ENCODE results near the gene SEC14L3.
A peak's percentile ranks its signal among the peaks of the same experiment; 100 is the strongest.

The SEC14L3 gene

GRCh38 chr22:30495041-30495784 lies 23.4 kb upstream of the SEC14L3 start:
- no peaks in the 10 kb centered on the region for H3K36me3 ChIP-seq (ENCODE audit: control insufficient read depth, insufficient read depth, low read length)
- H2BK5ac ChIP-seq (ENCODE audit: low read length), result no peak overlapping the region
- no peaks in the 10 kb centered on the region for H3K27me3 ChIP-seq (ENCODE audit: insufficient read depth, low read length, poor library complexity)
- H3K9ac ChIP-seq (ENCODE audit: low read length), result no peak overlapping the region
- no peaks in the 10 kb centered on the region for H3K4me1 ChIP-seq (ENCODE audit: control insufficient read depth, low read depth, low read length)
- DNase-seq, result no peak
- H4K8ac ChIP-seq (ENCODE audit: low read depth, low read length), result no peak overlapping the region
- H3K4me3 ChIP-seq (ENCODE audit: low read length), result no peak overlapping the region
- H2BK15ac ChIP-seq (replicated peaks; ENCODE audit: low read depth), result no peak overlapping the region
- no peak overlapping the region for H3K56ac ChIP-seq (ENCODE audit: low read length)
- no peak overlapping the region for H3K27ac ChIP-seq (ENCODE audit: low read depth, low read length)
- H3K79me1 ChIP-seq (ENCODE audit: low read length), result no peaks in the 10 kb centered on the region
- WGBS (ENCODE audit: extremely low coverage, insufficient coverage, low lambda C conversion rate), result no CpG with 5 or more reads among the region's 14 CpGs
- no peak overlapping the region for H3K4me2 ChIP-seq (ENCODE audit: low read length)
- H3K79me2 ChIP-seq (ENCODE audit: control insufficient read depth, insufficient read depth, low read length), result no peaks in the 10 kb centered on the region
- no peak overlapping the region for H3K23ac ChIP-seq (ENCODE audit: low read length)
- H3K4ac ChIP-seq (ENCODE audit: low read depth, low read length), result no peak overlapping the region
- no peak overlapping the region for H4K5ac ChIP-seq (ENCODE audit: low read length)
- H2BK120ac ChIP-seq (ENCODE audit: low read depth, low read length), result no peak overlapping the region
- H3K18ac ChIP-seq (ENCODE audit: low read length), result no peak overlapping the region
- H2AK5ac ChIP-seq (ENCODE audit: low read length), result no peak overlapping the region

DNA sequence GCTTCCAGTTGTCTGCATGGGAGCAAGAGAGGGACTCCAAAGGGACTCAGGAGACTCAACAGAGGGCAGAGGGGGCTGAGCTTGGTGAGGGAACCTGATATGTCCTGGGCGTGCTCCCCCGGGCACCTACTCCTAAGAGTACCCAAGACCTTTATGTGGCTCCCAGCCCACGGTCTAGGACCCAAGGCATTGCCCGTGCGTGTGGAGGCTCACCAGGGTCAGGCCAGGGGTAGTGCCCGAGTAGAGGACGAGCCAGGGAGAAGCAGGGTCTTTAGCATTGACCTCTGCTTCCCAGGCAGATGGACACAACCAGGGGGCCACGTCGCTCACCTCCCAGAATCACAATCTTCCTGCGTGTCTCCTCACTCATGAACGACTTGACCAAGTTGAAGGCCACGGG lies 20.3 kb upstream of the SEC14L3 start:
- Histone ChIP-seq H3K4me2 (ENCODE audit: low read length) (no peak overlapping the region), H2AK5ac (ENCODE audit: low read length) (no peak overlapping the region), H2BK120ac (ENCODE audit: low read depth, low read length) (no peak overlapping the region), H2BK5ac (ENCODE audit: low read length) (no peak overlapping the region), H3K79me2 (ENCODE audit: control insufficient read depth, insufficient read depth, low read length) (no peaks in the 10 kb centered on the region), H4K8ac (ENCODE audit: low read depth, low read length) (no peak overlapping the region), H3K23ac (ENCODE audit: low read length) (no peak overlapping the region), H3K4ac (ENCODE audit: low read depth, low read length) (no peak overlapping the region), H3K79me1 (ENCODE audit: low read length) (no peaks in the 10 kb centered on the region), H3K4me1 (ENCODE audit: control insufficient read depth, low read depth, low read length) (no peaks in the 10 kb centered on the region), H4K5ac (ENCODE audit: low read length) (no peak overlapping the region), H3K4me3 (ENCODE audit: low read length) (no peak overlapping the region), H3K18ac (ENCODE audit: low read length) (no peak overlapping the region), H3K27ac (ENCODE audit: low read depth, low read length) (no peak overlapping the region), H3K27me3 (ENCODE audit: insufficient read depth, low read length, poor library complexity) (no peaks in the 10 kb centered on the region), H3K9ac (ENCODE audit: low read length) (no peak overlapping the region), H3K36me3 (ENCODE audit: control insufficient read depth, insufficient read depth, low read length) (no peaks in the 10 kb centered on the region), H3K56ac (ENCODE audit: low read length) (no peak overlapping the region), H2BK15ac (replicated peaks; ENCODE audit: low read depth) (no peak overlapping the region)
- WGBS (ENCODE audit: extremely low coverage, insufficient coverage, low lambda C conversion rate), result no CpG with 5 or more reads among the region's 12 CpGs
- DNase-seq, result no peak

- no peak overlapping the region for H3K18ac ChIP-seq (ENCODE audit: low read length)
- no peaks in the 10 kb centered on the region for H3K79me2 ChIP-seq (ENCODE audit: control insufficient read depth, insufficient read depth, low read length)
- no peak overlapping the region for H3K27ac ChIP-seq (ENCODE audit: low read depth, low read length)
- H2BK15ac ChIP-seq (replicated peaks; ENCODE audit: low read depth), result no peak overlapping the region
- no peak overlapping the region for H3K9ac ChIP-seq (ENCODE audit: low read length)
- H4K8ac ChIP-seq (ENCODE audit: low read depth, low read length), result no peak overlapping the region
- H3K27me3 ChIP-seq (ENCODE audit: insufficient read depth, low read length, poor library complexity), result no peaks in the 10 kb centered on the region
- no peak overlapping the region for H3K4me2 ChIP-seq (ENCODE audit: low read length)
- no peak overlapping the region for H3K4ac ChIP-seq (ENCODE audit: low read depth, low read length)
- no peak overlapping the region for H3K4me3 ChIP-seq (ENCODE audit: low read length)
- H2AK5ac ChIP-seq (ENCODE audit: low read length), result no peak overlapping the region
- no peak for DNase-seq
- no peaks in the 10 kb centered on the region for H3K36me3 ChIP-seq (ENCODE audit: control insufficient read depth, insufficient read depth, low read length)
- H3K23ac ChIP-seq (ENCODE audit: low read length), result no peak overlapping the region
- no CpG with 5 or more reads among the region's 7 CpGs for WGBS (ENCODE audit: extremely low coverage, insufficient coverage, low lambda C conversion rate)
- H4K5ac ChIP-seq (ENCODE audit: low read length), result no peak overlapping the region
- H2BK120ac ChIP-seq (ENCODE audit: low read depth, low read length), result no peak overlapping the region
- no peak overlapping the region for H2BK5ac ChIP-seq (ENCODE audit: low read length)
- no peaks in the 10 kb centered on the region for H3K4me1 ChIP-seq (ENCODE audit: control insufficient read depth, low read depth, low read length)
- H3K56ac ChIP-seq (ENCODE audit: low read length), result no peak overlapping the region
- no peaks in the 10 kb centered on the region for H3K79me1 ChIP-seq (ENCODE audit: low read length)
These were observed 19.6 kb upstream of the SEC14L3 start for GRCh38 chr22:30491381-30491780.

DNA sequence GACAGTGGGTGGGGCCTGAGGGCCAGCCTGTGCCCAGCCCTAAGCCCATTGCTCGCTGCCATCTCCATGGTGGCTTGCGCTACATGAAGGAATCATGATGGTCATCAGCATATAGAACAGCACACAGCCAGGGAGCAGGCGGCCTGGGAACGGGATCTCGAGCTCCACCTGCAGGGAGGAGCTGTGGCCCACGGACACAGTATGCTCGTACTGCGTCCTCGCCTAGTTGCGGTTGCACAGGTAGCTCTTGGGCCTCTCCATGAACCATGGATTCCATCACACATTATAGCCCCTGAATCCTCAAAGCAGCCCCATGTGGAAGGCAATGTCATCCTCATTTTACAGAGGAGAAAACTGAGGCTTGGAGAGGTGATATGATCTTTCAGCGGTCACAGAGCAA lies 18.6 kb upstream of the SEC14L3 start:
- Histone ChIP-seq H3K36me3 (ENCODE audit: control insufficient read depth, insufficient read depth, low read length) (no peaks in the 10 kb centered on the region), H3K79me1 (ENCODE audit: low read length) (no peaks in the 10 kb centered on the region), H3K4me3 (ENCODE audit: low read length) (no peak overlapping the region), H2BK15ac (replicated peaks; ENCODE audit: low read depth) (no peak overlapping the region), H2AK5ac (ENCODE audit: low read length) (no peak overlapping the region), H2BK5ac (ENCODE audit: low read length) (no peak overlapping the region), H3K4me1 (ENCODE audit: control insufficient read depth, low read depth, low read length) (no peaks in the 10 kb centered on the region), H3K4ac (ENCODE audit: low read depth, low read length) (no peak overlapping the region), H3K79me2 (ENCODE audit: control insufficient read depth, insufficient read depth, low read length) (no peaks in the 10 kb centered on the region), H4K5ac (ENCODE audit: low read length) (no peak overlapping the region), H3K18ac (ENCODE audit: low read length) (no peak overlapping the region), H3K9ac (ENCODE audit: low read length) (no peak overlapping the region), H2BK120ac (ENCODE audit: low read depth, low read length) (no peak overlapping the region), H4K8ac (ENCODE audit: low read depth, low read length) (no peak overlapping the region), H3K27me3 (ENCODE audit: insufficient read depth, low read length, poor library complexity) (no peaks in the 10 kb centered on the region), H3K4me2 (ENCODE audit: low read length) (no peak overlapping the region), H3K56ac (ENCODE audit: low read length) (no peak overlapping the region), H3K27ac (ENCODE audit: low read depth, low read length) (no peak overlapping the region), H3K23ac (ENCODE audit: low read length) (no peak overlapping the region)
- no CpG with 5 or more reads among the region's 11 CpGs for WGBS (ENCODE audit: extremely low coverage, insufficient coverage, low lambda C conversion rate)
- DNase-seq, result peak; percentile 8

DNA sequence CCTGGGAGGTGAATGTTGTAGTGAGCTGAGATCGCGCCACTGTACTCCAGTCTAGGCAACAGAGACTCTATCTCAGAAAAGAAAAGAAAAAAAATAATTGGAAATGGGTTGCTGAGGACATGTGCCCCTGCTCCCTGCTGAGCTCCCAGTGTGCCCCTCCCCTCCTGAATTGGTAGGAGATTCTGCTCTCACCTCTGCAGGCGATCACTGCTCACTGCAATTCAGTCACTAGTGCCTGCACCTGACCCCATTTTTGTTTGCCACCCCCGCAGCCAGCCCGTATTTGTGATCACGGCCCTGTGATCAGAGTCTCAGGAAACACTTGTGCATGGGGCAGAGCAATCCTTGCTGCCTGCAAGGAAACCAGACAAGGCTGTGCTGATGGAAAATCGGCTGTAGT lies 16.3 kb upstream of the SEC14L3 start:
- Histone ChIP-seq H3K56ac (ENCODE audit: low read length) (no peak overlapping the region), H3K36me3 (ENCODE audit: control insufficient read depth, insufficient read depth, low read length) (no peaks in the 10 kb centered on the region), H3K23ac (ENCODE audit: low read length) (no peak overlapping the region), H3K4me1 (ENCODE audit: control insufficient read depth, low read depth, low read length) (no peaks in the 10 kb centered on the region), H2BK15ac (replicated peaks; ENCODE audit: low read depth) (no peak overlapping the region), H3K79me1 (ENCODE audit: low read length) (no peaks in the 10 kb centered on the region), H3K9ac (ENCODE audit: low read length) (no peak overlapping the region), H2BK120ac (ENCODE audit: low read depth, low read length) (no peak overlapping the region), H3K79me2 (ENCODE audit: control insufficient read depth, insufficient read depth, low read length) (no peaks in the 10 kb centered on the region), H3K4me3 (ENCODE audit: low read length) (no peak overlapping the region), H3K4ac (ENCODE audit: low read depth, low read length) (no peak overlapping the region), H3K27me3 (ENCODE audit: insufficient read depth, low read length, poor library complexity) (no peaks in the 10 kb centered on the region), H2AK5ac (ENCODE audit: low read length) (no peak overlapping the region), H2BK5ac (ENCODE audit: low read length) (no peak overlapping the region), H3K4me2 (ENCODE audit: low read length) (no peak overlapping the region), H3K27ac (ENCODE audit: low read depth, low read length) (no peak overlapping the region), H3K18ac (ENCODE audit: low read length) (no peak overlapping the region), H4K5ac (ENCODE audit: low read length) (no peak overlapping the region), H4K8ac (ENCODE audit: low read depth, low read length) (no peak overlapping the region)
- WGBS (ENCODE audit: extremely low coverage, insufficient coverage, low lambda C conversion rate), result no CpG with 5 or more reads among the region's 7 CpGs
- peak; percentile 12 for DNase-seq

GRCh38 chr22:30486661-30487115 lies 14.9 kb upstream of the SEC14L3 start:
- WGBS (ENCODE audit: extremely low coverage, insufficient coverage, low lambda C conversion rate), result no CpG with 5 or more reads among the region's 8 CpGs
- Histone ChIP-seq H2BK5ac (ENCODE audit: low read length) (no peak overlapping the region), H3K4me1 (ENCODE audit: control insufficient read depth, low read depth, low read length) (no peaks in the 10 kb centered on the region)

More at GRCh38 chr22:30486661-30487115, 14.9 kb upstream of the SEC14L3 start:
- H3K4ac ChIP-seq (ENCODE audit: low read depth, low read length), result no peak overlapping the region
- H3K56ac ChIP-seq (ENCODE audit: low read length), result no peak overlapping the region
- H3K79me1 ChIP-seq (ENCODE audit: low read length), result no peaks in the 10 kb centered on the region
- no peak overlapping the region for H3K27ac ChIP-seq (ENCODE audit: low read depth, low read length)
- H3K9ac ChIP-seq (ENCODE audit: low read length), result no peak overlapping the region
- H3K4me2 ChIP-seq (ENCODE audit: low read length), result no peak overlapping the region
- DNase-seq, result no peak
- H2AK5ac ChIP-seq (ENCODE audit: low read length), result no peak overlapping the region
- no peaks in the 10 kb centered on the region for H3K79me2 ChIP-seq (ENCODE audit: control insufficient read depth, insufficient read depth, low read length)
- H3K27me3 ChIP-seq (ENCODE audit: insufficient read depth, low read length, poor library complexity), result no peaks in the 10 kb centered on the region
- no peak overlapping the region for H2BK120ac ChIP-seq (ENCODE audit: low read depth, low read length)
- no peak overlapping the region for H3K23ac ChIP-seq (ENCODE audit: low read length)
- H3K36me3 ChIP-seq (ENCODE audit: control insufficient read depth, insufficient read depth, low read length), result no peaks in the 10 kb centered on the region
- no peak overlapping the region for H4K8ac ChIP-seq (ENCODE audit: low read depth, low read length)
- no peak overlapping the region for H3K18ac ChIP-seq (ENCODE audit: low read length)
- H3K4me3 ChIP-seq (ENCODE audit: low read length), result no peak overlapping the region
- H4K5ac ChIP-seq (ENCODE audit: low read length), result no peak overlapping the region
- H2BK15ac ChIP-seq (replicated peaks; ENCODE audit: low read depth), result no peak overlapping the region

Data from mesendoderm (in vitro differentiated cells).